Neutrophil (primary cell): ENCODE measurements around the gene COL25A1.

Experiments used
- H3K27ac ChIP-seq: fragments of 200-600 bp; sonication (generic); 2 replicates; pipeline ENCODE4 v1.5.1; 2016; ENCODE audit warnings: mild to moderate bottlenecking, moderate library complexity
- H3K27me3 ChIP-seq: fragments of 200-600 bp; sonication (generic); 2 replicates; pipeline ENCODE4 v1.6.0; 2016; ENCODE audit warnings: mild to moderate bottlenecking
- H3K36me3 ChIP-seq: fragments of 200-600 bp; sonication (generic); 2 replicates; pipeline ENCODE4 v1.5.1; 2017
- H3K4me1 ChIP-seq, 2 experiments: fragments of 200-600 bp in 1 of 2; sonication (generic) in 1 of 2; 1 replicate in 1 of 2; 2 replicates in 1 of 2; pipeline versions ENCODE4 v1.5.1 to v1.6.1; 2013 to 2016; ENCODE audit warnings: low read depth in 1 of 2, low read length in 1 of 2, mild to moderate bottlenecking in 1 of 2, moderate library complexity in 1 of 2; ENCODE audit not compliant: control insufficient read depth in 1 of 2, insufficient read depth in 1 of 2
- H3K4me3 ChIP-seq, 2 experiments: fragments of 200-600 bp in 1 of 2; sonication (generic) in 1 of 2; 1 replicate in 1 of 2; 2 replicates in 1 of 2; pipeline ENCODE4 v1.5.1; 2013 to 2016; ENCODE audit warnings: low read depth in 1 of 2, low read length in 1 of 2, mild to moderate bottlenecking in 1 of 2, moderate library complexity in 1 of 2
- H3K9me3 ChIP-seq: fragments of 200-600 bp; sonication (generic); 2 replicates; pipeline ENCODE4 v1.5.1; 2016
- TF ChIP-seq, protein P1 (sequence below): fragments of 200-600 bp; sonication (generic); IDR thresholded peaks from 2 replicates; pipeline ENCODE4 v1.5.1; 2016; ENCODE audit warnings: antibody characterized with exemption

The COL25A1 gene

DNA sequence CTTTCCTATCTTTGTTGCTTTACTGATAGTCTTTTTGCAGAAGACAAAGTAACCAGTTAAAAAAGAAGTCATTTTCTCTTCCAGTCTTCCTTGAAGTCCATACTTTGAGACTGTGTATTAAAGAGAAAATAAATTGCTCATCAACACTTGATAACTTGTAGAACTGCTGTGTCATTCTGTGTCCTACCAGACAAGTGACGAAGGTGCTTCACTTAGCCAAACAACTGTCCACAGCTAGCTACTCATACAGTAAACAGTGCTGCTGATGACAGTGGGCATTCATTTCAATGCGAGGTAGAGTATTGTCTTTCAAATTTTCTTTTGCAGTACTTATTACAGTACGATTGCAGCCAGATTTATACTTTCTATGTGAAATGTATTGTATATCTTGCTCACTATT is 11.5 kb downstream of the COL25A1 start:
- Histone ChIP-seq H3K4me3 (no peak overlapping the region), H3K9me3 (no peaks in the 10 kb centered on the region), H3K36me3 (no peaks in the 10 kb centered on the region), H3K4me1 (no peaks in the 10 kb centered on the region), H3K27me3 (peaks cover 9% of the 10 kb centered on the region), H3K27ac (no peak overlapping the region)
- TF ChIP-seq, protein P1, sequence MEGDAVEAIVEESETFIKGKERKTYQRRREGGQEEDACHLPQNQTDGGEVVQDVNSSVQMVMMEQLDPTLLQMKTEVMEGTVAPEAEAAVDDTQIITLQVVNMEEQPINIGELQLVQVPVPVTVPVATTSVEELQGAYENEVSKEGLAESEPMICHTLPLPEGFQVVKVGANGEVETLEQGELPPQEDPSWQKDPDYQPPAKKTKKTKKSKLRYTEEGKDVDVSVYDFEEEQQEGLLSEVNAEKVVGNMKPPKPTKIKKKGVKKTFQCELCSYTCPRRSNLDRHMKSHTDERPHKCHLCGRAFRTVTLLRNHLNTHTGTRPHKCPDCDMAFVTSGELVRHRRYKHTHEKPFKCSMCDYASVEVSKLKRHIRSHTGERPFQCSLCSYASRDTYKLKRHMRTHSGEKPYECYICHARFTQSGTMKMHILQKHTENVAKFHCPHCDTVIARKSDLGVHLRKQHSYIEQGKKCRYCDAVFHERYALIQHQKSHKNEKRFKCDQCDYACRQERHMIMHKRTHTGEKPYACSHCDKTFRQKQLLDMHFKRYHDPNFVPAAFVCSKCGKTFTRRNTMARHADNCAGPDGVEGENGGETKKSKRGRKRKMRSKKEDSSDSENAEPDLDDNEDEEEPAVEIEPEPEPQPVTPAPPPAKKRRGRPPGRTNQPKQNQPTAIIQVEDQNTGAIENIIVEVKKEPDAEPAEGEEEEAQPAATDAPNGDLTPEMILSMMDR: no peak

DNA sequence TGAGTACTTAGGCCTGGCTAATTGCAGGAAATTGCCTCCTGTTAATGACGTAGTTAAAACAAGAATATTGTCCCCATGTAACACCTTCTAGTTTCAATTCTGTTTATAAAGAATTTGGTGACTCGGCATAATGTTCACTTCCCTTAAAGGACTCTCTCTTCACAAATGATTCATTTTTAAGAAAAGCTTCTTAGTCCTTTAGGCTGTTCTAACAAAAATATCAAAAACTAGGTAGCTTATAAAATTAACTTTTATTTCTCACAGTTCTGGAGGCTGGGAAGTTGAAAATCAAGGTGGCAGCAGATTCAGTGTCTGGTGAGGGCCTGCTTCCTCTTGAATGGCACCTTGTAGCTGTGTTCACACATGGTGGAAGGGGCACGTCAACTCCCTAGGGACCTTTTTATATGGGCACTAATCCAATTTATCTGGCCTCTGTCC is 23.8 kb downstream of the COL25A1 start:
- TF ChIP-seq, protein P1: no peak
- Histone ChIP-seq H3K4me3 (no peak overlapping the region), H3K9me3 (no peaks in the 10 kb centered on the region), H3K27me3 (no peaks in the 10 kb centered on the region), H3K27ac (no peak overlapping the region), H3K36me3 (no peaks in the 10 kb centered on the region), H3K4me1 (no peaks in the 10 kb centered on the region)

DNA sequence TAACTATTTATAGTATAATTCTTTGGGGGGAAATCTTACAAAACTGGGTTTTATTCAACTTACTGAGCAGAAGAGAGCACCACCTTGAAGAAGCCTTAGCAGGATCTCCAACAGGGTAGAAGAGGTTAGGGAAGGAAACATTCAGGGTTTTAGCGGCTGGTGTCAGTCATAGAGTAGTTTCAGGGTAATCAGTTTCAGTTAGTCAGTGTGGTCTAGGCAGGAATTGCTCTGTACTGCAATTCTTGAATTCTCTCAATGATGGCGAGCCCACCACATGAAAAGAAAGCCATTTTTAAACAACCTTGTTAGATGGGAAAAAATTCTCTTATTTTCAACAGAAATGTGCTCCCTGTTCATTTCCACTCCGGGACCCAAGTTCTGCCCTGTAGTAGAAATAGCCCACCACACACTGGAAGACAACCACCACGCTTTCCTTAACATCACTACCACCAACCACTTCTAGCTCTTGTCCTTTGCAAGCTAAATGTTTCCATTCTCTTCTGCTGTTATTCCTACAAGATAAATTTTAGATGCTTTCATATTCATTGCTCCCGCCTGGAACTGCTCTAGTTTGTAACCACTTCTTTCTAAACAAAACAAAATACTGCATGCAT is 25.9 kb downstream of the COL25A1 start:
- H3K9me3 ChIP-seq: no peaks in the 10 kb centered on the region
- no peaks in the 10 kb centered on the region for H3K4me1 ChIP-seq
- H3K27ac ChIP-seq: no peak overlapping the region
- no peaks in the 10 kb centered on the region for H3K27me3 ChIP-seq
- no peaks in the 10 kb centered on the region for H3K36me3 ChIP-seq
- TF ChIP-seq, protein P1: no peak
- no peak overlapping the region for H3K4me3 ChIP-seq

GRCh38 chr4:109275066-109275745 is 27.3 kb downstream of the COL25A1 start:
- H3K4me1 ChIP-seq: no peaks in the 10 kb centered on the region
- no peak overlapping the region for H3K27ac ChIP-seq
- TF ChIP-seq, protein P1: no peak
- H3K4me3 ChIP-seq: no peak overlapping the region
- no peaks in the 10 kb centered on the region for H3K9me3 ChIP-seq
- H3K36me3 ChIP-seq: no peaks in the 10 kb centered on the region
- no peaks in the 10 kb centered on the region for H3K27me3 ChIP-seq

- H3K4me3 ChIP-seq: no peak overlapping the region
- no peaks in the 10 kb centered on the region for H3K9me3 ChIP-seq
- no peaks in the 10 kb centered on the region for H3K4me1 ChIP-seq
- no peak overlapping the region for H3K27ac ChIP-seq
- no peaks in the 10 kb centered on the region for H3K36me3 ChIP-seq
- no peaks in the 10 kb centered on the region for H3K27me3 ChIP-seq
- TF ChIP-seq, protein P1: no peak
Measured at GRCh38 chr4:109266891-109267290, 35.6 kb downstream of the COL25A1 start.
